GM21529 (cell line): ENCODE results near the gene LSM14B.

ENCODE experiments used
- ATAC-seq: cut with Tn5 transposase; IDR thresholded peaks from one replicate; pipeline ENCODE4 v1.9.1; 2021; ENCODE audit not compliant: unreplicated experiment

Gene LSM14B

GRCh38 chr20:62179162-62179504, 56.9 kb downstream of the LSM14B start:
- no peak for ATAC-seq

- ATAC-seq = no peak
Measured at GRCh38 chr20:62181808-62182207, 59.5 kb downstream of the LSM14B start.

GRCh38 chr20:62182469-62183425, 60.5 kb downstream of the LSM14B start, which contains the start of gene MTG2:
Gene MTG2 (plus strand): TSS chr20:62183028. CDS start chr20:62193421, 10,393 bp downstream.
- peak; percentile 94 for ATAC-seq

- no peak for ATAC-seq
Measured at GRCh38 chr20:62183426-62184142, 61.3 kb downstream of the LSM14B start.
